LNCAP (cell line): ENCODE data around the gene STOX2.

Source experiments
- CTCF ChIP-seq: fragments of 450-650 bp; IDR thresholded peaks from 2 replicates; pipeline ENCODE4 v1.5.1; 2017; ENCODE audit warnings: mild to moderate bottlenecking

The STOX2 gene

GRCh38 chr4:183861426-183861825 lies 43.7 kb upstream of the STOX2 start:
- no peak for TF ChIP-seq CTCF

- no peak for TF ChIP-seq CTCF
Measured at GRCh38 chr4:183863155-183863825, 41.8 kb upstream of the STOX2 start.

- no peak for TF ChIP-seq CTCF
Measured at GRCh38 chr4:183867247-183867646, 37.9 kb upstream of the STOX2 start.

- no peak for TF ChIP-seq CTCF
Measured at GRCh38 chr4:183870997-183871396, 34.1 kb upstream of the STOX2 start.

- no peak for TF ChIP-seq CTCF
Measured at GRCh38 chr4:183871581-183871980, 33.5 kb upstream of the STOX2 start.

GRCh38 chr4:183872531-183872930 lies 32.6 kb upstream of the STOX2 start:
- no peak for TF ChIP-seq CTCF

GRCh38 chr4:183873409-183874185 lies 31.5 kb upstream of the STOX2 start:
- TF ChIP-seq CTCF, result no peak
